Esophagus muscularis mucosa (tissue), 4 donors: ENCODE measurements around the gene BBS7. TPM values are rescaled to one million over a fixed set of nuclear protein-coding genes. Genes with fewer than 3 reads are reported as not detected.

Source experiments
- DNase-seq: peaks from one replicate; pipeline ENCODE4 v3.0.0-alpha.2; 2017; ENCODE audit errors: extremely low spot score
- H3K27ac ChIP-seq, 4 donors: fragments of 200-600 bp; sonication (generic); replicated peaks in 1 of 4; 1 replicate in 3 of 4; 2 replicates in 1 of 4; pipeline ENCODE4 v1.5.1; 2016 to 2019; ENCODE audit warnings: mild to moderate bottlenecking in 1 of 4
- H3K27me3 ChIP-seq, 4 donors: fragments of 200-600 bp; sonication (generic); one replicate each; pipeline versions ENCODE4 v1.5.1 to v1.6.0; 2016 to 2019
- H3K36me3 ChIP-seq, 4 donors: fragments of 200-600 bp; sonication (generic); one replicate each; pipeline ENCODE4 v1.5.1; 2016 to 2019
- H3K4me1 ChIP-seq, 4 donors: fragments of 200-600 bp; sonication (generic); one replicate each; pipeline ENCODE4 v1.5.1; 2016 to 2019
- H3K4me3 ChIP-seq, 4 donors: fragments of 200-600 bp; sonication (generic); 1 replicate in 2 of 4; 2 replicates in 2 of 4; pipeline ENCODE4 v1.5.1; 2016 to 2019; ENCODE audit warnings: mild to moderate bottlenecking in 4 of 4, moderate library complexity in 1 of 4
- H3K9me3 ChIP-seq, 4 donors: fragments of 200-600 bp; sonication (generic); 1 replicate in 3 of 4; 2 replicates in 1 of 4; pipeline ENCODE4 v1.5.1; 2016 to 2019
- EP300 ChIP-seq: sonication (generic); formaldehyde crosslinking; IDR thresholded peaks from one replicate; pipeline ENCODE4 v1.6.1; 2017; ENCODE audit warnings: antibody characterized with exemption
- POLR2A ChIP-seq: fragments of 450-650 bp; IDR thresholded peaks from one replicate; pipeline ENCODE4 v1.6.1; 2017; ENCODE audit warnings: antibody characterized with exemption, moderate library complexity, mild to moderate bottlenecking, low read depth
- POLR2AphosphoS5 ChIP-seq, 2 donors: sonication (generic); formaldehyde crosslinking; IDR thresholded peaks; one replicate each; pipeline ENCODE4 v1.6.1; 2017; ENCODE audit warnings: antibody characterized with exemption in 2 of 2
- WGBS: methylation state at CpG from one replicate; pipeline ENCODE4 v1.1.5; 2018; 5-methylcytosine and 5-hydroxymethylcytosine counted together
- intact Hi-C: fragments of 100-400 bp; cut with DNase I; formaldehyde crosslinking; loops from one replicate; pipeline ENCODE4 v1.15.1; 2023
- total RNA-seq, 4 donors: library from RNA; depleted of rRNA; stranded (reverse); fragments of >200 nt; gene quantifications; one replicate each; pipeline versions ENCODE4 v1.1.0 to v1.2.1, GENCODE V29; 2016
- TF ChIP-seq, protein P1 (sequence below), 3 experiments: fragments of 200-600 bp in 2 of 3; fragments of 450-650 bp in 1 of 3; sonication (generic) in 2 of 3; IDR thresholded peaks; one replicate each; pipeline ENCODE4 v1.5.1; 2017 to 2019; ENCODE audit warnings: antibody characterized with exemption in 3 of 3, mild to moderate bottlenecking in 2 of 3, moderate library complexity in 1 of 3

Gene BBS7
- total RNA-seq, 4 donors from 2014 or later, result 14.3 to 17.9 (median 15.2) TPM

DNA sequence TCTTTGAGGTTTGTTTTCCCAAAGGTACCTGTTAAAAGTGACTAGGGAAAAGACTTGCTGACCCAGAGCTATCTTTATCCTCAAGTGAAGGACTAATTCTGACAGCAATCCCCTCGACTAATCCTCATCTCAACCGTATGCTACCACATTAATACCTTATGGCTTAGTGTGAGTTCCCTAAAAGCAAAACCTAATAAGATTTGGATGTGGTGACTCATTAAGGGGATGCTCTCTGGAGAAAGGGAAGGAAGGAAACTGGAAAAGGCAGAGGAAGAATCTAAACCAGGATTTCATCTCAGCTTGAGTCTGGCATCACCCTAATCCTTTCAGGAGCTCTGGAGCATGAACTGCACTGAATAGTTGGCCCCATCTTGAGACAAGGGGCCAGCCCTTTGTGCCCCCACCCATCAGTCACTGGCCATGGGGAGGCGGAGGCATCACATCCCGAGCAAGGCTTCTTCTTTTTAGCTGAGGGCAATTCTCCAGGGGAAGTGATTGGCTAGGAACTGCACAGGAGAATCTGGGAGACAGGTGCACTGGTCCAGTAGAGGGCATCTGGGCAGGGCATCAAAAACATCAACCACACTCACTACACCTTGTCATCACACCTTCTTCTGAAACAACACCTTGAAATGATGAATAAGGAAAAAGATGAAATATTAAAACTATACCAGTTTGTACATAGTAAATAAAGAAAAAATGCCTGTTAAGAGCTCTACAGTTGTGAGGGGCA, 6.9 kb upstream of the BBS7 start:
- no peaks in the 10 kb centered on the region for H3K9me3 ChIP-seq

DNA sequence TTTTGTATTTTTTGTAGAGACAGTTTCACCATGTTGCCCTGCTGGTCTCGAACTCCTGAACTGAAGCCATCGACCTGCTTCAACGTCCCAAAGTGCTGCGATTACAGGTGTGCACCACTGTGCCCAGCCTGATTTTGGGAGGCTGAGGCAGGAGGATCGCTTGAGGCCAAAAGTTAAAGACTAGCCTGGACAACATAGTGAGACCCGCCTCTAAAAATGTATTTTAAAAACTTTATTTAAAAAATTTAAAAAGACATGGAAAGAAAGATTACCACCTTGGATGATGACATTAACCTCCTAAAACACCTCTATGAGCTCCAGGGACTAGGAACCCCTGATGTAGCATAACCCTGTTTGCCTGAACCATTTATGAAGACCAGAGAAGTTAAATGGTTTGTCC, 5.8 kb upstream of the BBS7 start:
- H3K4me3 ChIP-seq, result no peak overlapping the region
- TF ChIP-seq, protein P1, sequence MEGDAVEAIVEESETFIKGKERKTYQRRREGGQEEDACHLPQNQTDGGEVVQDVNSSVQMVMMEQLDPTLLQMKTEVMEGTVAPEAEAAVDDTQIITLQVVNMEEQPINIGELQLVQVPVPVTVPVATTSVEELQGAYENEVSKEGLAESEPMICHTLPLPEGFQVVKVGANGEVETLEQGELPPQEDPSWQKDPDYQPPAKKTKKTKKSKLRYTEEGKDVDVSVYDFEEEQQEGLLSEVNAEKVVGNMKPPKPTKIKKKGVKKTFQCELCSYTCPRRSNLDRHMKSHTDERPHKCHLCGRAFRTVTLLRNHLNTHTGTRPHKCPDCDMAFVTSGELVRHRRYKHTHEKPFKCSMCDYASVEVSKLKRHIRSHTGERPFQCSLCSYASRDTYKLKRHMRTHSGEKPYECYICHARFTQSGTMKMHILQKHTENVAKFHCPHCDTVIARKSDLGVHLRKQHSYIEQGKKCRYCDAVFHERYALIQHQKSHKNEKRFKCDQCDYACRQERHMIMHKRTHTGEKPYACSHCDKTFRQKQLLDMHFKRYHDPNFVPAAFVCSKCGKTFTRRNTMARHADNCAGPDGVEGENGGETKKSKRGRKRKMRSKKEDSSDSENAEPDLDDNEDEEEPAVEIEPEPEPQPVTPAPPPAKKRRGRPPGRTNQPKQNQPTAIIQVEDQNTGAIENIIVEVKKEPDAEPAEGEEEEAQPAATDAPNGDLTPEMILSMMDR (IDR thresholded peaks at IDR 0.05), result no peak
- no peak overlapping the region for H3K27ac ChIP-seq
- no peaks in the 10 kb centered on the region for H3K36me3 ChIP-seq
- no peaks in the 10 kb centered on the region for H3K27me3 ChIP-seq
- H3K4me1 ChIP-seq, result peaks cover 0 to 1% (median 0%) of the 10 kb centered on the region in 4 donors
- no peaks in the 10 kb centered on the region for H3K9me3 ChIP-seq
- intact Hi-C loops, result loop anchor here (10.0 kb wide), 1 partner anchor 279 kb away; the partner anchor contains the start of gene BLTP1
- 91% methylated on average over 6 of the region's 6 CpGs for WGBS
- DNase-seq, result no peak

More for the DNA sequence above, 6.9 kb upstream of the BBS7 start:
- no peak overlapping the region for H3K27ac ChIP-seq
- H3K4me3 ChIP-seq, result no peak overlapping the region
- intact Hi-C loops, result loop anchor here (10.0 kb wide), 1 partner anchor 278 kb away; the partner anchor contains the start of gene BLTP1
- DNase-seq, result no peak
- no peaks in the 10 kb centered on the region for H3K4me1 ChIP-seq
- H3K36me3 ChIP-seq, result no peaks in the 10 kb centered on the region
- TF ChIP-seq POLR2A, result no peak
- H3K27me3 ChIP-seq, result no peaks in the 10 kb centered on the region
- 75% methylated on average over 4 of the region's 4 CpGs for WGBS

DNA sequence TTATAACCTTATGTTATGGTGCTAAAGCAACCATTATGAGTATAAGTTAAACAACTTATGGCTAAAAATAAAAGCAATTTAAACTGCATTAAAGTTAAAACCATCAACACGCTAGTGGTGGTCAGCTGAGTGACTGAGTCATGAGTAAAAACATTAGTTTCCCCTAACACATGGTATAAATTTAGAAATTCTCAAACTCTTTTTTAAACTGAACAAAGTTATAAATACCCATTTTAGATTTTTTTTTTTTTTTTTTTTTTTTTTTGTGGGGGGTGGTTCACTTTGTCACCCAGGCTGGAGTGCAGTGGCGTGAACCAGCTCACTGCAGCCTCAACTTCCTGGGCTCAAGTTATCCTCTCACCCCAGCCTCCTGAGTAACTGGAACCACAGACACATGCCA, 5.4 kb upstream of the BBS7 start:
- 48% methylated on average over 2 of the region's 2 CpGs for WGBS
- DNase-seq, result no peak
- Histone ChIP-seq H3K4me3 (no peak overlapping the region), H3K36me3 (no peaks in the 10 kb centered on the region), H3K9me3 (no peaks in the 10 kb centered on the region), H3K27ac (no peak overlapping the region), H3K4me1 (peaks cover 0 to 5% (median 2%) of the 10 kb centered on the region in 4 donors), H3K27me3 (no peaks in the 10 kb centered on the region)
- TF ChIP-seq EP300, result no peak
- TF ChIP-seq, protein P1 (IDR thresholded peaks at IDR 0.05), result no peak
- no peak for TF ChIP-seq POLR2AphosphoS5 (IDR thresholded peaks at IDR 0.05)
- TF ChIP-seq POLR2A, result no peak
- intact Hi-C loops, result loop anchor here (10.0 kb wide), 1 partner anchor 279 kb away; the partner anchor contains the start of gene BLTP1

DNA sequence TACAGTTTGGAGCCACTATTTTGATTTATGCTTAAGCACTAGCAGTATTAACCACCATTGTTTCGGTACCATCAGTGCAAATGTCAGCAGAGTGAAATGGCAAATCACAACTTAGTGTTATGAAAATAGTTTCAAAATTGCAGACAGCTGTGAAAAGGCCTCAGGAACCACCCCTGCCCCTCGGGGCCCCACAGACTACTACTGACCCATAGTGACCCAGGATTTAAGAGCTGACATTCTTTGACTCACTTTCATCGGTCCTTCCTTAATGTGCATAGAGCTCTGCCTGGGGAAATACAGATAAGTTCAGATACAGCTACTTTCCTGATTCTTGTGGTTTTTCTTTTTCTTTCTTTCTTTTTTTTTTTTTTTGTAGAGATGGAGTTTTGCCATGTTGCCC, 3.3 kb upstream of the BBS7 start:
- Histone ChIP-seq H3K36me3 (no peaks in the 10 kb centered on the region), H3K9me3 (no peaks in the 10 kb centered on the region), H3K27ac (no peak overlapping the region), H3K27me3 (no peaks in the 10 kb centered on the region), H3K4me3 (no peak overlapping the region), H3K4me1 (peaks cover 0 to 18% (median 13%) of the 10 kb centered on the region in 4 donors)
- TF ChIP-seq, protein P1 (IDR thresholded peaks at IDR 0.05), result no peak
- TF ChIP-seq POLR2A, result no peak
- intact Hi-C loops, result loop anchor here (10.0 kb wide), 1 partner anchor 281 kb away; the partner anchor contains the start of gene BLTP1
- WGBS, result 54% methylated on average over 3 of the region's 3 CpGs
- no peak for DNase-seq

DNA sequence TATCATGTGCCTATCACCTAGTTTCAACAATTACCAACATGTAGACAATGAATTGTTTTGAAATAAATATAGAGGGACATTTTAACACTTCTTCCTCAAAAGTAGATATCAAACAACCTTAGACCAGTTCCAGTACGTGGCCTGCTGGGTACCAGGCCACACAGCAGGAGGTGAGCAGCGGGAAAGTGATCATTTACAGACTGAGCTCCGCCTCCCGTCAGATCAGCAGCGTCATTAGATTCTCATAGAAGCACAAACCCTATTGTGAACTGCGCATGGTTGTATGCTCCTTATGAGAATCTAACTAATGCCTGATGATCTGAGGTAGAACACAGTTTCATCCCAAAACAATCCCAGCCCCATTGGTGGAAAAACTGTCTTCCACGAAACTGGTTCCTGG, 6.5 kb downstream of the BBS7 start:
- Histone ChIP-seq H3K36me3 (peaks cover 20 to 53% (median 36%) of the 10 kb centered on the region in 4 donors), H3K27ac (no peak overlapping the region), H3K27me3 (no peaks in the 10 kb centered on the region), H3K4me1 (peaks cover 0 to 1% (median under 1%) of the 10 kb centered on the region in 4 donors), H3K4me3 (no peak overlapping the region), H3K9me3 (no peaks in the 10 kb centered on the region)
- no peak for DNase-seq
- intact Hi-C loops, result no loop called here
- TF ChIP-seq POLR2AphosphoS5 (IDR thresholded peaks at IDR 0.05), result no peak
- no peak for TF ChIP-seq POLR2A
- TF ChIP-seq, protein P1 (IDR thresholded peaks at IDR 0.05), result no peak
- 82% methylated on average over 7 of the region's 7 CpGs for WGBS
